HG03045 (cell line): ENCODE data around the gene SRGAP3.

Experiments used
- ATAC-seq: cut with Tn5 transposase; IDR thresholded peaks from one replicate; pipeline ENCODE4 v1.9.1; 2021; ENCODE audit warnings: mild to moderate bottlenecking, moderate library complexity; ENCODE audit not compliant: unreplicated experiment

SRGAP3 gene

DNA sequence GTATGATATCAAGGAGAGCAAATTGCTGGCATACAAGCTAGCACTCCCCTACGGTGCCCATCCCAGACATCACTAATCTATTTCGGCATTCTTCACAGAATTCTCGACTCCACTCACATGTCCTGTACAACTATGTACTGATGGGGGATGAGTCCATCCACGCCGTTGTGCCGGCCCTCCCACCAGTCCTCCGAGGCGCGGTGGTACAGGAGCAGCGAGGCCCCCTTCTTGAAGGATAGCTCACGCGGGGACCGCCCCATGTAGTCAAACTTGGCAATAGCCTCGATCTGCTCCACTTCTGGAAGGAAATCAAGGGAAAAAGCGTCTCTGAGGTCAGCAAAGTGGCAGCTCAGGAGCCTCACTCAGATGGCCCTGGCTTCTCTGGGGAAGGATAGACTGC is 255.2 kb downstream of the SRGAP3 start:
- no peak for ATAC-seq

DNA sequence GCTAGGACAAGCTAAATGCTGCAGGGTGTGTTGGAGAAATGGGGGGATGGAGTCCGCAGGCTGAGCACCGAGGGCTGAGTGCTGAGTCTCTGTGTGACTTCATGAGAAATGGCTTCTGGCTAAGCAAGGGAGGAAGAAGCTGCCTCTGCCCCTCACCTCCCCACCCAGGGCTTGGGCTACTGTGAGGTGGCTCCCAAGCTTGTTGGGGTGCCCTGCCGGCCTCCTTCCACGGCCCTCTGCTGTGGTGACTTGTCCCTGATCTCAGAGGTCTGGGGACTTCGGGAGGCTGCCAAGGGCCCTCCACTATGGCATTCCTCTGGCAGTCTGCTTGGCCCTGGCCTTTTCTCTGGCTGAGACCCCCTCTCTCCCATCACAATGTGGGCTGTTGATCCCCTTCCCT is 256.1 kb downstream of the SRGAP3 start:
- no peak for ATAC-seq

DNA sequence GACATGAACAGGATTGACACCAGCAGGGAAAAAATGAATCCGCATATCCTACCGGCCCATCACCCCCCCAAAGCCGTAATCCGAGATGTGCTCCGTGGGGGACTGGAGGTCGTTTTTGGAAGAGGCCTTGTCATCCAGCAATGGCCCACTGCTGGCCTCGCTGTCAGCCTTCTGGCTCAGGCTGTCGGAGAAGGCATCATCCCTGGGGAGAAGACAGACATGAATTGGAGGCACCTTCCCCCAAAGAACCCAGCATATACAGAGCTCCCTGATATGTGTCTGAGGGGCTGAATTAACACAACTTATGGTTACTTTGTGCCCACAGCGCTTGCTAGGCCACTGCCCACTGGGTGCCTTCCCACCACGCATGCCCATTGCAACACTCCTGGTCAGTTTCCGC is 256.6 kb downstream of the SRGAP3 start:
- no peak for ATAC-seq

DNA sequence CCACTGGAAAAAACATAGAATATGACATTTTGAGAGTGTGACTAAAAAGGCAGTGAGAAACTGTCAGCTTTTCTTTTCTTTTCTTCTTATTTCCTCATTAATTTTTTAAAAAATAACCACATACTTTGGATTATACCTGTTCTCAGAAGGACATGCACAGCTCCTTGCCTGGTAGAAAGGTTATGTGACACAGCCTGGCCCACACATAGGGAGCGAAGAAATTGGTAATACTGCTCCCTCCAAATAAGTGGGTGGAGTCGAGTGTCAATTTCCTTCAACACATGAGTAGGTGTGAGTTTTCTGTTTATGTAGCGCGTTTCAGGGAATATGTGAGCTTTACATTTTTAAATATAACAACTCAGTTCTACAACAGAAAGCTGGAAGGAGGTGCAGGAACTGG is 257.2 kb downstream of the SRGAP3 start:
- ATAC-seq = no peak

DNA sequence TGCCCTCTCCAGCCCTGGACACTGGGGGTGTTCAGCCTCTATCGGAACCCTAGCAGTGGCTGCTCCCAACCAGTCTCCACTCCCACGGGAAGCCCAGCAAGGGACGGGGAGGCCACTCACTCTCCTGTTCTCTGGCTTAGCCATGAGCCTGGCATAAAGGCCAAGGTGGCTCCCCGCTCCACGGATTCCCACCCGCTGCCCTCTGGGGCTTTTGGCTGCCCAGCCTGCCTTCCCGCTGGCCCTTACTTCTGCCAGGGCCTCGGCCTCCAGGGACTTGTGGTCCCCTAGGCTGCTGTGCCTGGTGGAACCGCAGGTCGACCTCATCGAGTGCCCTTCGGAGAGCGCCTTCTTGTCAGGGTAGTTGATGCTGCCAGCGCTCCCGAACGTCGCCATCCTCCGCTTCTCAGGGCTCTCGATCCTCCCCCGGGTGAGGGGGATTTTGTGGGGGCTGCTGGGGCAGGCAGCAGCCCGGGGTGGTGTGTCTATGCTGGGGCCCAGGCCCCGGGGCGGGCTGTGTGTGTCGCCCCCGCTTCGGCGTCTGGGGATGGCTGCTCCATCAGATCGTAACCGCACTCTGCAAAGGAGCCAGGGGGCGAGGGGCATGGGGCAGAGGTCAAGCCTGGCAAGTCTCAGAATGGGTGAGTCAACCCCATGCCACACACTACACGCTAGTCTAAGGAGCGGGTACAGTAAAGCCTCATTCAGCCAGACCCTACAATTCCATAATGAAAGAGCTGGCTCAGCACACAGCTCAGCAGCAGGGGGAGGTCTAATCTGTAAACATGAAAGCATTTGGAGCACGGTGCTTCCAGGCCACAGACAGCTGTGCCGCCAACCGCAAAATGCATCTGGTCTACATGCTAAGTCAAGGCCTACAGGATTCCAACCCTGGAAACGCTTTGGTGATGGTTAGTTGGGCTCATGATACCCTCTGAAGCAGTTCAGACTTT is 258.9 kb downstream of the SRGAP3 start:
- ATAC-seq = no peak

DNA sequence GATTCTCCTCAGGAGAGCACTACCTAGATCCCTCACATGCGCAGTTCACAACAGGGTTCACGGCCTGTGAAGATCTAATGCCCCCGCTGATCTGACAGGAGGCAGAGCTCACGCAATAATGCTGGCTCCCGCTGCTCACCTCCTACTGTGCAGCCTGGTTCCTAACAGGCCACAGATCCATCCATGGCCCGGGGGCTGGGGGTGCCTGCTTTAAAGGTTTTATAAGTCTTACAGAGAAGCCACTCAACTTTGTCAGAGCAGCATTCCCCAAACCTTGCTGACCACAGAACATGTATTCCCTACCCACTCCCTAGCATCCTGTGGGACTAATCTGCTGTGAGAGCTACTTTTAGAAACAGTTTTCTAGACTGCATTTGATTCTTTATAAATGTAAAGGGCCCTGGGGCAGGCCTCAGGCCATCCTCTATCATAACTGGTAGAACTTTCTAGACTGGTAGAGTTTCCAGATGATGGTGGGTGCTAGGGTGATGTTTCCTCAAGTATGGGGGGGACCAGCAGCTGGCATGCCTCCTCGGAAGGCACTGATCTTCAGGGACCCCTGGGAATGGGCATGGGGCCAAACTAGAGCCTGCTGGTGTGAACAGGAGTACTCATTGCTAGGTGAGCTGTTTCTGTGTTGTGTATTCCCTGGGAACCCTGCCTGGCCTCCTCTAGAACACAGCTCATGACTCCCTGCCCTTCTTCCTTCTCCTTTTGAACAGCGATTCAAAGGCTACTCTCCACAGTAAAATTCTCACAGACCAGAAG is 260.5 kb downstream of the SRGAP3 start:
- ATAC-seq = no peak

DNA sequence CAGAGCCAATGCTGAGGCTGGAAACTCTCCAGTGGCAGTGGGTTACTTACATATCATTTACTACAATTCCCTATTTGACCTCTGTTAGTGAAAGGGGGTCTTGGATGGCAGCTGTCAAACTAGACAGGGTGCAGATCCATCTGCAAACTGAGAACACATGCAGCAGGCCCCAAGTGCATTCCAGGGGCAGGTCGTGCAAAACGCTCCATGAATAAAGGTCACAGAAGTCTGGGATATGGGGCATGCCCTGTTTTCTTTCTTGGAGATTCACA is 261.1 kb downstream of the SRGAP3 start:
- no peak for ATAC-seq

DNA sequence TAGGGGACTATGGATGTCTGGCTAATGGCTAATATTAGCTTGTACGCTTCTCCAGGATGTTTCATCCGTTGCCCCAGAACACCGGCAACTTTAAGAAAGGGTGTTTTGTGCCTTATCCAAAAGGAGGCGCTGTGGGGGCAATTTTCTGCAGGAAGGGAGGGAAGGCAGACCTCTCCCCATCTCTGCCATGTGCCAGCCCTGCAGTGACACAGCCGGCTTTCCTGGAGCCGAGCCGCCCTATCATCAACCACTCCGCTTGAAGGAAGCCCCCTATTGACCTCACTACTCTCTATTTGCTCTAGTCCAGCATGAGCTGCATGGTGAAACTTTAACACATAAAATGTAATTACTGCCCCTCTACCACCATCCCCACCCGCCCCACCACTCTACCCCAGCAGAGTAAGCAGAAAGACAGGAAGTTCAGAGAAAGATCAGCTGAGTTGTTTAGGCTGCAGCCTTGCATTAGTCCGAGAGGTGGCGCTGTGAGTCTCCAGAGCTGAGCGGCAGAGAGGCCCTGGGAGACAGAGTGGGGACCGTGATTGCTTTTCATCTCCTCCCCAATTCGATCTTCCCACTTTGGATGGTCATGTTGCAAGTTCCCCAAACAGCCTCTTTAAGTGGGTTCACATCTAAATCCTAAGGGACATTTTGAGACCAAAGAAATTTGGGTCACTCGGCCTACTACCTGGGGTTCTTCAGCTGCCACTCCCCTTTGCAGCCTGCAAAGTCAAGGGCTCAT is 261.6 kb downstream of the SRGAP3 start:
- ATAC-seq = no peak

DNA sequence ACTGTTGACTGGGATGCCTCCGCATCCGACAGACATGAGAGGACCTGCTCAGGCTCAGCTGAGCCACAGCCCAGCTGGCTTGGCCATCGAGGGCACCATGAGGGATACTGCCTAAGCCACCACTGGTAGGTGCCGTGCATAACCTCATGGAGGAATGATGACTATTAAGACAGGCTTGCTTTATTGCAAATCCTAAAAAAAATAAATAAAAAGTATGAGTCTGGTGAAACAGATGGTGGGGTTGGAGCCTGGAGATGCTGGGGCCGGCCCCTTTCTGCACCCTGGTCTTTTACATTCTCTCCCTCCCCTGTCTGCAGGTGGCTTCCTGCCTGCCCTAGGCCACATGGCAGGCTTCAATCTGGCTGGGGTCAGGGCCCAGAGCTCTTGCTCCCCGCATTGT is 262.2 kb downstream of the SRGAP3 start:
- no peak for ATAC-seq

DNA sequence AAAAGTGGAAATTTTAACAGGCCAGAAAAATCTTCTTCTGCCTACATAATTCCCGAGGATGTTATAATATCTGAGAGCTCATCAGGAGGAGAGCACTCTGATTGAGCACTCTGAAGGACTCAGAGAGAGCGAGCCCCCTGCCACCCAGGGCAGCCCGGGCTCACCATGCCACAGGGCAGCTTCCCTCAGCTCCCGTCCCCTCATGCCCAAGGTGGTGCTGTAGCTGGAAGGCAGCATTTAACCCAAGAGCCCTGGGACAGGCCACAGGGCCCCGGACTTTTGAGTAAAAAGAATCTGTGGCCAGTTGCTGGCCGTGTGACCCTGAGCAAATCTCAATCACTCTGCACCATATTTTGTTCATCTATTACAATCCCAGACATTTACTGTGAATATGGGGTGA is 262.7 kb downstream of the SRGAP3 start:
- ATAC-seq = no peak

DNA sequence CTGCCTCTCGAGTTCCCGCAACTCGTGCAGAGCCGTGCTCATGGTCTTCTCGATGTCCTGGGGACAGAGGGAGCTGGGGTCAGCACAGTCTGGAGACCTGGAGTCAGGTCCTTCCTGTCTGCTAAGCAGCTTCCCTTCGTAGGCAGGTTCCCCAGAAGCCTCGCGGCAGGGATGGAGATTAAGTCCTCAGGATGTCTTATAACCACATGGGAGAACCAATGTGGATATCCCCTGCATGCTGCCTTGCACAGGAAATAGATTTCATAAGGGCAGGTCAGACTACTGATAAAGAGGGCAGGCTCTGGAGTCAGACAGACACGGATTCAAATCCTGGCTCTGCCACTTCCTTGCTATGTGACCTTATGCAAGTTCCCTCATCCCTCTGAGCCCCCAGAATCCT is 263.6 kb downstream of the SRGAP3 start:
- no peak for ATAC-seq

DNA sequence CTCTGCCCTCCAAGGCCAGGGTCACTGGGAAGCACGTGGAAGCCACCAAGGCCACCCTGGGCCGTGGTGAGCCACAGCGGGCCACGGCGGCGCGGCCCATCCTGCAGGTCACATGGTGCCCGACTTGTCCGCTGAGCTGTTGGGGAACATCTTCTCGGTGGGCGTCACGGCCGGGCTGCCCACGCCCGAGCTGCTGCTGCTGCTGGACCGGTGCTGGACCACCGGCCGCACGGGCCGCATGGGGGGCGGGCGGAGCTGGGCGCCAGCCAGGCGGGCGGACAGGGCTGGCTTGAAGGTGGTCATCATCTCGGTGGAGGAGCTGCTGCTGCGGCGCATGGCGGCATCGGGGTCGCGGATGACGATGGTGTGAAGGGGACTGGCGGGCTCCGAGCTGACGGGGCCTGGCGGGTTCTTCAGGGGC is 264.0 kb downstream of the SRGAP3 start:
- no peak for ATAC-seq

DNA sequence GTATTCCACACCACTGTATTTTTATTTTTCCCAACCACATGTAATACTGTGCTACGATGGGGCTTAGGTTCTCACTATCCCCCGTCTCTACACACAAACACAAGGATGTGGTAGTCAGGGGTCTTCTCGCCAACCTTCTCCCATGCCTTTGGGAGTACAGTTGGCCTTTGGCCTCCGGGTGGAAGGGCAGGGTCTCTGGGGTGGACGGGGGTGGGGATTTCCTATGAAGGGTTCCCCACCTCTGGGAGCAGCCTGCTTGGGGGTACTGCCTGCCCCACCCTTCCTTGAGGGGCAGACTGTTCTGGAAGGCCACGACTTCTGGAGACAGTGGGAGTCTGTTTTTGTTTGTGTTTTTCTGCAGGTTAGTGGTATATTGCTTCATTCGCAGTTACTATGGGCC is 264.9 kb downstream of the SRGAP3 start:
- ATAC-seq = no peak

DNA sequence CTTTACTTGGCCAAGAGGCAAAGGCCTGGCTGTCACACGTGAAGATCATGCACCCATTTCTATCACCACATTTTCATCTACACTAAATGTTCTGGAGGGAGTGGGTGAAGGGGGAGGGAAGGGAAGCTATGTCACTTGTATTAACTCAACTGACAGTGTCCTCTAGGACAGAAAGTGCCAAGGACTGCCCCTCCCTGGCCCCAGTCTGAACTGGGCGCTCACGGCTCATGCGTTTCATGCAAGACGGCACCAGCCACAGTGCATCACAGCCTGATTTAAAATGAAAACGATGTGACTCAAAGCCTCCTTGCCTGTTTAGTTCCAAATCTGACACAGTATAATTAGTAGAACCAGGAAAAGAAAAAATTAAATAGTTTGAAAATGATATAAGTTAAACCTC is 265.4 kb downstream of the SRGAP3 start:
- no peak for ATAC-seq

DNA sequence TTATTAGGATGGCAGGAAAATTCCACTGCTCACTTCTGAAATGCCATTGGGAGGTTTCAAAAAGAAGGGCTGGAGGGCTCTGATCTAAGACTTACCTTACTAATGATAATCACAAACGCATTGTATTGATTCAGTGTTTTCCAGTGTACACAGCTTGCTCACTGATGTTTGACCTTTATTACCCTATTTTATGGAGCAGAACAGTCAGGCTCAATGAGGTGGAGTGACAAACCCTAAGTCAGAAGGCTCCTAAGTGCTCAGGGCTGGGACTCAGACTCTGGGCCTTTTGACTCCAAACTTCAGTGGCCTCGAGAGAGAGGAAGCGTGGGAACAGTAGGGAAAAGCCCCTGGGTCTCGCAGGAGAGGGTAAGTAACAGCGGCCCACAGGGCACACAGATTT is 265.9 kb downstream of the SRGAP3 start:
- ATAC-seq = no peak

DNA sequence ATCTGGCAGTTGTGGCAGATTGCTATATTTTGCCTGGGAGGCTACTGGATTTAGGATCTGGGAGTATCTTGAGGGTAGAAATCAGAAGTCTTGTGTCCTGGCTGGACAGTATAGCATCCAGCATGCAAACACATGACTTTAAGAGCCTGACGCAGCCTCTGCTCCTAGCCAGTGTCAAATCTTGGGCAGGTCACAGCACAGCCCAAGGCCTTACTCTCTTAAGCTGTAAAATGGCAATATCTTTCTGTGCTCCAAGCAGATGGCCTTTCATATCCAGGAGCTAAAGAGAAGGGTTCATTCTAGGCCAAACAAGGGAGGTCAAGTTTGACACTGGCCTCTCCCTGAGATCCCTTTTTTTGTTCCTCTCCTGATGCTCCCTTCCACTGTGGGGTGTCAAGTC is 266.4 kb downstream of the SRGAP3 start:
- ATAC-seq = no peak

DNA sequence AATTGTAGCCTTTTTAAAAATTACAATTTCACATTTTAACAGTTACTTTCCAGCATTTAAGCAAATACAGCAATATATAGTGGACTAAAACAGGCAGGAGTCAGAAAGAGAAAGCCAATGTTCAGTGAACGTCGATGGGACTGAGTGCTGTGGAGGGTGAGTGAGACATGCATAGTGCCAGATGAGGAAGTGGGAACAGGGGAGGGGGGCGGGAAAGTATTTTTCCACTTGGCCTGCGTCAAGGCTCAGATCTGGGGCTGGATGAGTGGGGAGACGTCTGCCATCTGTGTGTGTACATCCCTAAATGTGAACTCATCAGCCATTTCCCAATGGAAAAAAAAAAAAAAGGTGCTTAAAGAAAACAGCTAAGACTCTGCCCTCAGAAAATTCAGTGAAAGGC is 266.9 kb downstream of the SRGAP3 start:
- no peak for ATAC-seq

DNA sequence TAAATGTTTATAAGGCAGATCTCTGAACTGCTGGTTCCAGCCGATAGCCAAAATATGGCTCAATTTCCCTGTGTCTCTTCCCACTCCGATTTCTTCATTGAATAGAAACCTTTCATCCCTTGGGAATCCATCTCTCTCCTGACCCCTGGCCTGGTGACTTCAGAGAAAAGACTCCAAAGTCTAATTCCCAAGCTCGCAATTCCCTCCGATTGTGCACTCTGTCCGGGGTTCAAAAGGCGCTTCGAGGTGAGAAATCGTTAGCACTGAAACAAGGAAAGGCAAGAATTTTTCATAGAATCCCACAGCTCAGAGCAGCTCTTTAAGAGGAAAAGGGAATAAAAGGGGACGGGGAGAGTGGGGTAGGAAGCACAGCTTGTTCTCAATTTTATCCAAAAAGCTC is 267.7 kb downstream of the SRGAP3 start:
- ATAC-seq = no peak

DNA sequence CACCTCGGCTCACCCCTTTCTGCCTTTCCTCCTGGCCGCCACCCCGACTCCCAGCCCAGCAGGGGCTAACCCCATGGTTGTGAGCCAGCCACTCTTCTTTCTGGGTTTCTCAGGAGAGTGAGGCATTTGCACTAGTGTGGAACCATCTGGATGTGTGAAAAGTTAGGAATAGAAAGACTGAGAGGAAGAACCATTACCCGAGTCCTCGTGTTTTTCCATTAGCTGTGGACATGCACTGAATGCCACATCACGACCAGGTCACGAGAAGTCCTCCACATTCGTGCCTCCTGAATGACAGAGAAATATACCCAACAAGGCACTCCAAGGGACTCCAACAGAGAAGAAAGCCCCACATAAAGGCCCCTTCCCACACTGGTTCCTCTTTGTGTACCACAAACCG is 268.1 kb downstream of the SRGAP3 start:
- no peak for ATAC-seq

DNA sequence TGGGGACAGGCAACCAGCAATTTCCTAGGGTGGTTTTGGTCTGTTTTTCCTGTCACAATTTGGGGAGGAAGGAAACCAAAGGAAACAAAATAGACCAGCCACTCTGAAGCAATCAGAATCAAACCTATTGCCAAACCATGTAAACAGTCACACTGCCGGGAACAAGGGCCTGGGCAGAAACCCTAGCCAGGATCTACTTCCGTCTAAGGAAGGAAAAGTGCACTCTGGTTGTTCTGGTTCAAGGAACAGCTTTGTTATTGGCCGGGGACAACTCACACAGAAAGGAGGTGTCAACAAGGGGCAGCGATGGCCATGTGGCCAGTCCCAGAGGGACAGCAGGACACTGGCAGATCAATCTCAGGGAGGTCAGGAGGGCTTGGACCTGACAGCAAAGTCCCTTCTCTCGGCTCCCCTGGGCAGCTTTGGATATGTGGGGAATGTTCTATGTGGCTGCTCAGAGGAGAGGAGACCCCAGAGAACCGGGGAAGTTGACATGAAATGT is 268.6 kb downstream of the SRGAP3 start:
- ATAC-seq = no peak

DNA sequence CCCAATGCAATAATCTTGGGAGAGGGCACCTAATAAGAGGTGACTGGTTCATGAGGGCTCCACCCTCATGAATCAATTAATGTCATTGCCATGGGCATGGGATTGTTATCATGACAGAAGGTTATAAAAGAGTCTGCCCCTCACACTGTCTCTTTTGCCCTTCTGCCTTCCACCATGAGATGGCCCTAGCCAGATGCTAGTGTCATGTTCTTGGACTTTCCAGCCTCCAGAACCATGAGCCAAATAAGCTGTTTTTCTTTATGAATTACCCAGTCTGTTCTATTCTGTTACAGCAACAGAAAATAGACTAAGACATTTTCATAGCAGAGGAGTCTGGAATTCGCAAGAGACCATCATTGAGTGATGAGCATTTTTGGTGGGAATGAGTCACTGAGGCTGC is 270.2 kb downstream of the SRGAP3 start:
- ATAC-seq = no peak

DNA sequence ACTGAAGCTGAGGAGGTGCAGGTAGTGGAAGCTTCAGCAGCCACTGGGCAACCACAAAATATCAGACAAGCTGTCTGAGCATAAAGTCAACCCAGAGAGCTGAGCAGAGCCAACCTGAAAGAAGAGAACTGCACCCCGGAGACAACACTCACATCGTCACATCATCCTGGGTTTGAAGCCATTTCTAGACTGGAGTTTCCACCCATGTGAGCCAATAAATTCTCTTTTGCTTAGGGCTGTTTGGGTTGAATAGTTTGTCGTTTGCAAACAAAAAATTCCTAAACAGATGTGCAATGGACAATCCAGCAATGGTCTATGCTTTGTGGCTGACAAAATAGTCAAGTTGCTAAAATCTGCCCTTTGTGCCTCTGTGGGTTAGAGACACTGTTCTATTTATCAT is 270.9 kb downstream of the SRGAP3 start:
- no peak for ATAC-seq
